Neural progenitor cell (in vitro differentiated cells): Measurements from ENCODE around the gene AZU1. TPM values are rescaled to one million over a fixed set of nuclear protein-coding genes. Genes with fewer than 3 reads are reported as not detected.

Source experiments
- DNase-seq: peaks from one replicate; pipeline ENCODE4 v3.0.0-alpha.2; 2016; ENCODE audit warnings: low spot score
- H2AFZ ChIP-seq: fragments of 200-600 bp; sonication (generic); replicated peaks from 2 replicates; pipeline ENCODE4 v1.6.1; 2016; ENCODE audit warnings: antibody characterized with exemption
- H3F3A ChIP-seq: fragments of 200-600 bp; sonication (generic); 2 replicates; pipeline ENCODE4 v1.6.1; 2016; ENCODE audit warnings: antibody characterized with exemption, low read depth
- H3K27ac ChIP-seq: fragments of 200-600 bp; sonication (generic); 2 replicates; pipeline ENCODE4 v1.5.1; 2016; ENCODE audit warnings: mild to moderate bottlenecking
- H3K27me3 ChIP-seq: fragments of 200-600 bp; sonication (generic); 2 replicates; pipeline ENCODE4 v1.6.1; 2016; ENCODE audit warnings: mild to moderate bottlenecking, moderate library complexity
- H3K36me3 ChIP-seq: fragments of 200-600 bp; sonication (generic); 2 replicates; pipeline ENCODE4 v1.5.1; 2016
- H3K4me1 ChIP-seq: fragments of 200-600 bp; sonication (generic); 2 replicates; pipeline ENCODE4 v1.6.1; 2016; ENCODE audit warnings: mixed run types
- H3K4me2 ChIP-seq: fragments of 200-600 bp; sonication (generic); 2 replicates; pipeline ENCODE4 v1.6.1; 2016
- H3K4me3 ChIP-seq: fragments of 200-600 bp; sonication (generic); 2 replicates; pipeline ENCODE4 v1.5.1; 2016
- H3K79me2 ChIP-seq: fragments of 200-600 bp; sonication (generic); 2 replicates; pipeline ENCODE4 v1.6.1; 2016; ENCODE audit warnings: low read depth
- H3K9ac ChIP-seq: fragments of 200-600 bp; sonication (generic); 2 replicates; pipeline ENCODE4 v1.6.1; 2016
- H3K9me3 ChIP-seq: fragments of 200-600 bp; sonication (generic); 2 replicates; pipeline ENCODE4 v1.5.1; 2016; ENCODE audit warnings: low read depth
- H4K20me1 ChIP-seq: fragments of 200-600 bp; sonication (generic); 2 replicates; pipeline ENCODE4 v1.6.1; 2016; ENCODE audit warnings: low read depth
- H3K27ac Mint-ChIP-seq: 3 replicates; pipeline ENCODE4 v1.8.0; 2021; ENCODE audit warnings: mixed read lengths
- H3K27me3 Mint-ChIP-seq: 2 replicates; pipeline ENCODE4 v1.8.0; 2022; ENCODE audit warnings: low read depth, mild to moderate bottlenecking, inconsistent platforms, moderate library complexity, mixed read lengths; ENCODE audit not compliant: insufficient read depth
- H3K36me3 Mint-ChIP-seq: 3 replicates; pipeline ENCODE4 v1.8.0; 2021; ENCODE audit warnings: mixed read lengths
- H3K4me1 Mint-ChIP-seq: 3 replicates; pipeline ENCODE4 v1.8.0; 2021; ENCODE audit warnings: mixed read lengths
- H3K4me3 Mint-ChIP-seq: 3 replicates; pipeline ENCODE4 v1.8.0; 2021; ENCODE audit warnings: mild to moderate bottlenecking, moderate library complexity, mixed read lengths
- H3K9me3 Mint-ChIP-seq: 3 replicates; pipeline ENCODE4 v1.8.0; 2020; ENCODE audit warnings: mixed read lengths
- CTCF ChIP-seq: fragments of 200-600 bp; sonication (generic); IDR thresholded peaks from 2 replicates; pipeline ENCODE4 v1.5.1; 2017; ENCODE audit warnings: antibody characterized with exemption, mild to moderate bottlenecking
- EZH2 ChIP-seq: fragments of 200-600 bp; sonication (generic); IDR thresholded peaks from 2 replicates; pipeline ENCODE4 v1.6.1; 2017; ENCODE audit warnings: antibody characterized with exemption, mild to moderate bottlenecking, moderate library complexity
- EZH2phosphoT487 ChIP-seq: fragments of 200-600 bp; sonication (generic); IDR thresholded peaks from 2 replicates; pipeline ENCODE4 v1.6.1; 2017; ENCODE audit warnings: antibody characterized with exemption
- total RNA-seq: library from RNA; depleted of rRNA; stranded (reverse); fragments of >200 nt; gene quantifications from 2 replicates; pipeline ENCODE4 v1.2.3, GENCODE V29; 2015; ENCODE audit warnings: low replicate concordance

The AZU1 gene
- total RNA-seq, 1 donor from 2014 or later, result 1.0 TPM

- H3K4me1 ChIP-seq, result no peaks in the 10 kb centered on the region
- H3K9me3 ChIP-seq, result no peaks in the 10 kb centered on the region
- no peaks in the 10 kb centered on the region for H4K20me1 ChIP-seq
- H3K27ac ChIP-seq, result no peak overlapping the region
- H3K27ac Mint-ChIP-seq, result no peak overlapping the region
- no peak overlapping the region for H3K9ac ChIP-seq
- H3K79me2 ChIP-seq, result no peaks in the 10 kb centered on the region
- H2AFZ ChIP-seq, result peak overlapping the region; percentile 47
- H3K36me3 ChIP-seq, result no peaks in the 10 kb centered on the region
- H3K27me3 ChIP-seq, result peaks cover 10% of the 10 kb centered on the region
- H3K4me1 Mint-ChIP-seq, result peaks cover 4% of the 10 kb centered on the region
- peaks cover 21% of the 10 kb centered on the region for H3K27me3 Mint-ChIP-seq
- no peaks in the 10 kb centered on the region for H3K36me3 Mint-ChIP-seq
- H3K9me3 Mint-ChIP-seq, result no peaks in the 10 kb centered on the region
- H3K4me3 ChIP-seq, result no peak overlapping the region
- peak; percentile 51 for DNase-seq
- peak overlapping the region; percentile 41 for H3K4me3 Mint-ChIP-seq
- TF ChIP-seq EZH2, result no peak
- H3F3A ChIP-seq, result peaks cover 15% of the 10 kb centered on the region
- H3K4me2 ChIP-seq, result no peak overlapping the region
Measured at GRCh38 chr19:850221-850978, 22.8 kb downstream of the AZU1 start.

GRCh38 chr19:850979-851335 lies 23.3 kb downstream of the AZU1 start:
- Histone ChIP-seq H3K4me2 (no peak overlapping the region), H2AFZ (peak overlapping the region; percentile 47)

GRCh38 chr19:852136-853013 lies 24.7 kb downstream of the AZU1 start, which contains the start of gene ELANE:
Gene ELANE (plus strand): TSS chr19:852303. CDS start chr19:852329, 26 bp downstream.
- no peak within 1 kb of the TSS for H3K27ac Mint-ChIP-seq
- Histone ChIP-seq H3K4me3 (no peak within 1 kb of the TSS), H3K9me3 (no peaks in the 10 kb centered on the region), H2AFZ (no peak within 1 kb of the TSS), H3K79me2 (no peaks in the 10 kb centered on the region), H3K36me3 (no peaks in the 10 kb centered on the region), H3K27me3 (no peaks in the 10 kb centered on the region), H3K4me1 (no peaks in the 10 kb centered on the region), H3F3A (peaks cover 15% of the 10 kb centered on the region), H3K4me2 (no peak within 1 kb of the TSS), H3K27ac (no peak within 1 kb of the TSS), H3K9ac (no peak within 1 kb of the TSS), H4K20me1 (no peaks in the 10 kb centered on the region)
- H3K36me3 Mint-ChIP-seq, result no peaks in the 10 kb centered on the region
- no peaks in the 10 kb centered on the region for H3K9me3 Mint-ChIP-seq
- DNase-seq, result no peak
- peaks cover 11% of the 10 kb centered on the region for H3K27me3 Mint-ChIP-seq
- no peaks in the 10 kb centered on the region for H3K4me1 Mint-ChIP-seq
- no peak within 1 kb of the TSS for H3K4me3 Mint-ChIP-seq
- no peak for TF ChIP-seq EZH2phosphoT487
- TF ChIP-seq EZH2, result no peak
- no peak for TF ChIP-seq CTCF

More at GRCh38 chr19:850979-851335, 23.3 kb downstream of the AZU1 start:
- no peak for DNase-seq
- Histone ChIP-seq H3K9me3 (no peaks in the 10 kb centered on the region), H3K9ac (no peak overlapping the region), H4K20me1 (no peaks in the 10 kb centered on the region), H3F3A (peaks cover 15% of the 10 kb centered on the region), H3K36me3 (no peaks in the 10 kb centered on the region), H3K4me3 (no peak overlapping the region), H3K27ac (no peak overlapping the region), H3K4me1 (no peaks in the 10 kb centered on the region), H3K79me2 (no peaks in the 10 kb centered on the region), H3K27me3 (peaks cover 7% of the 10 kb centered on the region)
- Mint-ChIP-seq H3K27ac (no peak overlapping the region), H3K4me3 (peak overlapping the region; percentile 41), H3K9me3 (no peaks in the 10 kb centered on the region), H3K36me3 (no peaks in the 10 kb centered on the region), H3K4me1 (no peaks in the 10 kb centered on the region), H3K27me3 (peaks cover 17% of the 10 kb centered on the region)
- no peak for TF ChIP-seq CTCF
- TF ChIP-seq EZH2phosphoT487, result no peak
- no peak for TF ChIP-seq EZH2
